Activated CD8-positive, alpha-beta T cell treated with anti-CD3 and anti-CD28 coated beads, Interleukin-2, amount 10 ng/mL, durations not matched to agents 7 days and 5 days (primary cell): ENCODE results near the gene NUP62. TPM values are rescaled to one million over a fixed set of nuclear protein-coding genes. Genes with fewer than 3 reads are reported as not detected.

Experiments
- ATAC-seq: fragments of 150-1000 bp; cut with Tn5 transposase; one replicate; pipeline ENCODE4 v1.10.0; 2021; ENCODE audit warnings: moderate library complexity
- CTCF ChIA-PET: fragments of 350-600 bp; sonication (Branson Sonifier 250); formaldehyde crosslinking; loops from one replicate; lab custom pipeline; 2021; ENCODE audit warnings: antibody characterized with exemption; lab: Charles Lee
- POLR2A ChIA-PET: fragments of 350-600 bp; sonication (Branson Sonifier 250); formaldehyde crosslinking; loops from one replicate; lab custom pipeline; 2021; ENCODE audit warnings: antibody characterized with exemption; lab: Charles Lee
- DNase-seq: peaks from one replicate; pipeline ENCODE4 v3.0.0-alpha.2; 2020
- H3K27ac Mint-ChIP-seq: one replicate; pipeline ENCODE4 v1.8.0; 2021; ENCODE audit warnings: mild to moderate bottlenecking, mixed read lengths
- H3K27me3 Mint-ChIP-seq: one replicate; pipeline ENCODE4 v1.8.0; 2021; ENCODE audit warnings: low read depth, mixed read lengths
- H3K36me3 Mint-ChIP-seq: one replicate; pipeline ENCODE4 v1.8.0; 2021; ENCODE audit warnings: low read depth, mixed read lengths
- H3K4me1 Mint-ChIP-seq: one replicate; pipeline ENCODE4 v1.8.0; 2021; ENCODE audit warnings: low read depth, mixed read lengths
- H3K4me3 Mint-ChIP-seq: one replicate; pipeline ENCODE4 v1.8.0; 2021; ENCODE audit warnings: mild to moderate bottlenecking, mixed read lengths
- H3K9me3 Mint-ChIP-seq: one replicate; pipeline ENCODE4 v1.8.0; 2022; ENCODE audit warnings: mixed read lengths; ENCODE audit not compliant: insufficient read depth
- total RNA-seq, 2 experiments: library from RNA; stranded (reverse); gene quantifications; one replicate each; pipeline ENCODE4 v1.2.3, GENCODE V29; 2021

The NUP62 gene
- total RNA-seq, 2 experiments from 2014 or later: 116 to 122 TPM

GRCh38 chr19:49869484-49870308 lies 59.6 kb downstream of the NUP62 start:
- Mint-ChIP-seq H3K27ac (no peak overlapping the region), H3K4me1 (peaks cover 46% of the 10 kb centered on the region), H3K4me3 (no peak overlapping the region), H3K9me3 (no peaks in the 10 kb centered on the region), H3K27me3 (no peaks in the 10 kb centered on the region), H3K36me3 (peaks cover 19% of the 10 kb centered on the region)
- DNase-seq (peak; percentile 96), ATAC-seq (peak; percentile 81)
- POLR2A ChIA-PET: interaction anchor here (0.6 to 2.7 kb wide), 8 partner anchors 8 to 908 kb away, joined by 3 to 12 read pairs (median 4); partner anchors contain the start of genes ATF5, FUZ, NUP62 and PTOV1
- CTCF ChIA-PET: interaction anchor here (0.7 to 1.3 kb wide), 7 partner anchors 10 to 279 kb away, joined by 3 to 6 read pairs (median 3); partner anchors contain the start of gene FUZ

GRCh38 chr19:49869009-49869483 lies 60.3 kb downstream of the NUP62 start:
- Mint-ChIP-seq H3K36me3 (peaks cover 26% of the 10 kb centered on the region), H3K27me3 (no peaks in the 10 kb centered on the region), H3K27ac (no peak overlapping the region), H3K9me3 (no peaks in the 10 kb centered on the region), H3K4me1 (peaks cover 49% of the 10 kb centered on the region), H3K4me3 (no peak overlapping the region)
- DNase-seq (no peak), ATAC-seq (peak; percentile 9)
- ChIA-PET CTCF (interaction anchor here (0.7 to 1.3 kb wide), 8 partner anchors 10 to 279 kb away, joined by 3 to 6 read pairs (median 3); partner anchors contain the start of gene FUZ), POLR2A (interaction anchor here (0.6 to 2.7 kb wide), 10 partner anchors 8 to 908 kb away, joined by 3 to 12 read pairs (median 4); partner anchors contain the start of genes AKT1S1, ATF5, FUZ and NUP62)

- H3K4me1 Mint-ChIP-seq: peaks cover 48% of the 10 kb centered on the region
- H3K27me3 Mint-ChIP-seq: no peaks in the 10 kb centered on the region
- DNase-seq (peak; percentile 92), ATAC-seq (peak; percentile 49)
- H3K27ac Mint-ChIP-seq: no peak within 1 kb of the TSS
- H3K9me3 Mint-ChIP-seq: no peaks in the 10 kb centered on the region
- no peak within 1 kb of the TSS for H3K4me3 Mint-ChIP-seq
- ChIA-PET POLR2A (interaction anchor here (0.6 to 2.7 kb wide), 6 partner anchors 8 to 19 kb away, joined by 3 to 12 read pairs (median 6); partner anchors contain the start of genes AKT1S1, PTOV1 and TBC1D17), CTCF (interaction anchor here (1.3 kb wide), 1 partner anchor 149 kb away, joined by 6 read pairs; no protein-coding TSS in a partner anchor)
- H3K36me3 Mint-ChIP-seq: peaks cover 36% of the 10 kb centered on the region
Observed at GRCh38 chr19:49866933-49867782, 62.1 kb downstream of the NUP62 start, which contains the start of gene PNKP. TSS of gene PNKP (minus strand) at chr19:49867576. CDS start at chr19:49867204, 372 bp downstream.

- no peak overlapping the region for H3K27ac Mint-ChIP-seq
- ATAC-seq: no peak
- ChIA-PET CTCF (interaction anchor here (1.5 kb wide), 1 partner anchor 188 kb away, joined by 3 read pairs; the partner anchor contains the start of gene PRMT1), POLR2A (interaction anchor here (0.6 to 2.7 kb wide), 5 partner anchors 11 to 85 kb away, joined by 3 to 13 read pairs (median 3); partner anchors contain the start of gene PTOV1)
- peaks cover 28% of the 10 kb centered on the region for H3K4me1 Mint-ChIP-seq
- no peak overlapping the region for H3K4me3 Mint-ChIP-seq
- no peaks in the 10 kb centered on the region for H3K9me3 Mint-ChIP-seq
- H3K27me3 Mint-ChIP-seq: no peaks in the 10 kb centered on the region
- peaks cover 46% of the 10 kb centered on the region for H3K36me3 Mint-ChIP-seq
- DNase-seq: no peak
Observed at GRCh38 chr19:49864890-49865289, 64.4 kb downstream of the NUP62 start.

GRCh38 chr19:49863935-49864320 lies 65.4 kb downstream of the NUP62 start:
- Mint-ChIP-seq H3K36me3 (peaks cover 49% of the 10 kb centered on the region), H3K9me3 (no peaks in the 10 kb centered on the region), H3K4me3 (no peak overlapping the region), H3K27ac (no peak overlapping the region), H3K27me3 (no peaks in the 10 kb centered on the region), H3K4me1 (peaks cover 28% of the 10 kb centered on the region)
- ATAC-seq: no peak
- ChIA-PET POLR2A (interaction anchor here (1.1 to 2.7 kb wide), 2 partner anchors 10 to 13 kb away, joined by 3 to 13 read pairs; partner anchors contain the start of gene PTOV1), CTCF (interaction anchor here (1.0 to 1.5 kb wide), 3 partner anchors 66 to 187 kb away, joined by 3 read pairs; partner anchors contain the start of gene PRMT1)
- DNase-seq: no peak

- ChIA-PET POLR2A (interaction anchor here (0.6 to 2.7 kb wide), 2 partner anchors 9 to 13 kb away, joined by 3 to 13 read pairs; partner anchors contain the start of gene PTOV1), CTCF (interaction anchor here (1.0 to 1.3 kb wide), 4 partner anchors 50 to 185 kb away, joined by 3 read pairs; partner anchors contain the start of genes ATF5 and FUZ)
- no peak for DNase-seq
- Mint-ChIP-seq H3K27me3 (no peaks in the 10 kb centered on the region), H3K9me3 (no peaks in the 10 kb centered on the region), H3K4me3 (no peak overlapping the region), H3K27ac (no peak overlapping the region), H3K36me3 (peaks cover 51% of the 10 kb centered on the region), H3K4me1 (peaks cover 28% of the 10 kb centered on the region)
- no peak for ATAC-seq
Observed at GRCh38 chr19:49863254-49863934, 65.9 kb downstream of the NUP62 start.

- no peaks in the 10 kb centered on the region for H3K9me3 Mint-ChIP-seq
- CTCF ChIA-PET: interaction anchor here (1.1 to 1.3 kb wide), 3 partner anchors 49 to 184 kb away, joined by 3 read pairs; partner anchors contain the start of genes ATF5 and FUZ
- H3K4me1 Mint-ChIP-seq: peaks cover 28% of the 10 kb centered on the region
- H3K27ac Mint-ChIP-seq: no peak overlapping the region
- ATAC-seq (no peak), DNase-seq (no peak)
- H3K27me3 Mint-ChIP-seq: no peaks in the 10 kb centered on the region
- H3K4me3 Mint-ChIP-seq: no peak overlapping the region
- peaks cover 51% of the 10 kb centered on the region for H3K36me3 Mint-ChIP-seq
- POLR2A ChIA-PET: interaction anchor here (0.6 to 2.7 kb wide), 2 partner anchors 9 to 12 kb away, joined by 3 to 13 read pairs; partner anchors contain the start of gene PTOV1
Observed at GRCh38 chr19:49862391-49863253, 66.7 kb downstream of the NUP62 start.

GRCh38 chr19:49861541-49862378 lies 67.5 kb downstream of the NUP62 start:
- peaks cover 52% of the 10 kb centered on the region for H3K36me3 Mint-ChIP-seq
- POLR2A ChIA-PET: no interaction called here
- ATAC-seq: no peak

GRCh38 chr19:49861107-49861506 lies 68.2 kb downstream of the NUP62 start:
- ChIA-PET CTCF (no interaction called here), POLR2A (no interaction called here)
- Mint-ChIP-seq H3K27me3 (no peaks in the 10 kb centered on the region), H3K9me3 (no peaks in the 10 kb centered on the region), H3K27ac (no peak overlapping the region), H3K36me3 (peaks cover 47% of the 10 kb centered on the region), H3K4me1 (peaks cover 19% of the 10 kb centered on the region), H3K4me3 (no peak overlapping the region)
- ATAC-seq (no peak), DNase-seq (no peak)

More at GRCh38 chr19:49861541-49862378, 67.5 kb downstream of the NUP62 start:
- DNase-seq: no peak
- Mint-ChIP-seq H3K27ac (no peak overlapping the region), H3K9me3 (no peaks in the 10 kb centered on the region), H3K4me1 (peaks cover 26% of the 10 kb centered on the region), H3K4me3 (no peak overlapping the region), H3K27me3 (no peaks in the 10 kb centered on the region)
- CTCF ChIA-PET: no interaction called here
